H1 (cell line): ENCODE data around the gene ARSB. TPM values are rescaled to one million over a fixed set of nuclear protein-coding genes. Genes with fewer than 3 reads are reported as not detected.

ENCODE experiments used
- BRCA1 ChIP-seq: IDR thresholded peaks from 2 replicates; pipeline ENCODE4 v1.6.1; 2012; ENCODE audit warnings: low read depth, low read length, improper control_type of control experiment
- KDM5A ChIP-seq: fragments of 200-600 bp; IDR thresholded peaks from 2 replicates; pipeline ENCODE4 v1.7.1; 2012; ENCODE audit warnings: mild to moderate bottlenecking, low read length, inconsistent platforms, mixed read lengths
- RBBP5 ChIP-seq: IDR thresholded peaks from 2 replicates; pipeline ENCODE4 v1.7.1; 2012; ENCODE audit warnings: low read depth, mild to moderate bottlenecking, inconsistent platforms, low read length, moderate library complexity, borderline replicate concordance
- RNF2 ChIP-seq: fragments of 200-900, 300-1000 bp; sonication (generic); IDR thresholded peaks from 2 replicates; pipeline ENCODE4 v1.7.1; 2016; ENCODE audit warnings: borderline replicate concordance, low read depth, mild to moderate bottlenecking, antibody characterized with exemption, low read length; ENCODE audit not compliant: poor library complexity, severe bottlenecking; ENCODE audit errors: missing control alignments
- SP1 ChIP-seq: IDR thresholded peaks from 2 replicates; pipeline ENCODE4 v1.6.1; 2011; ENCODE audit warnings: low read depth, low read length
- SUZ12 ChIP-seq: fragments of 200-600 bp; sonication (generic); IDR thresholded peaks from 2 replicates; pipeline ENCODE4 v1.6.1; 2012; ENCODE audit warnings: mild to moderate bottlenecking, inconsistent platforms, low read length, moderate library complexity, mixed read lengths
- polyA plus RNA-seq, 7 experiments: library from polyadenylated mRNA; depleted of rRNA in 3 of 7; stranded (reverse) in 5 of 7; unstranded in 2 of 7; fragments of >200 nt in 5 of 7; fragments of 200-250 nt in 2 of 7; gene quantifications; 1 replicate in 5 of 7; 2 replicates in 1 of 7; 4 replicates in 1 of 7; pipeline versions ENCODE4 v1.2.1 to v1.2.3, GENCODE V29; 2011 to 2013; ENCODE audit warnings: missing spikeins in 2 of 7, mixed read lengths in 2 of 7
- total RNA-seq: library from RNA; stranded (reverse); fragmentation: NEBNext Ultra II Directional; extraction: Animal tissue kit (Norgen Biotek cat#: 25700); gene quantifications from 2 replicates; pipeline ENCODE4 v1.2.1, GENCODE V29; 2021
- TF ChIP-seq, protein P1 (sequence below): fragments of 300-600 bp; sonication (generic); IDR thresholded peaks from 2 replicates; pipeline ENCODE4 v1.7.1; 2012; ENCODE audit warnings: low read length, moderate library complexity, mild to moderate bottlenecking, inconsistent platforms; ENCODE audit not compliant: insufficient replicate concordance
- TF ChIP-seq, protein P2 (sequence below): IDR thresholded peaks from 2 replicates; pipeline ENCODE4 v1.6.1; 2011; ENCODE audit warnings: low read depth, mild to moderate bottlenecking, low read length; ENCODE audit not compliant: insufficient read depth

ARSB gene
- total and polyA plus RNA-seq, 2 of the 8 experiments (the other 6 are each of a cell fraction or from before 2014, with no cell fraction given) = 6.4 to 13.9 TPM

DNA sequence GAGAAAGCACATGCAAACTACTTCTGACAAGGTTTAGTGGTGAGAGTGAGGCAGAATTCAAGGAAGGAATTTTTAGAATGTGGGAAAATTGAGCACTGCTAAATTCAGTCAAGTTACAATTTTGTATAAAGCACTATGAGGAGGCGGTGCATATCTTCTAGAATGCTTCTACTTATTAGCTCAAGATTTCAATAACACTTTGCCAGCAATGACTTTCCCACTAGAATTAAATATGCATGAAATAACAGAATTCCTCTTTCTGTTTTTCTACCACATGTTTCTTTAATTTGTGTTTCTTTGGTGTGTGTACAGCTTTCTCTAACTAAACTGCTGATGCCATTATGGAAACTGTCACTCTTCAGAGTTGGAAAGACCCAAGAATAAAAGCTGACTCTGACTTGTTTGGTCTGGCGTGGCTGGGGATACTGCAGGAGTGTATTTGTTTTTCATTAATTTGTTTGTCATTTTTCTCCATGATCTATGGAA lies 163.5 kb downstream of the ARSB start (continued):
- TF ChIP-seq SUZ12 = no peak
- no peak for TF ChIP-seq BRCA1
- TF ChIP-seq, protein P1, sequence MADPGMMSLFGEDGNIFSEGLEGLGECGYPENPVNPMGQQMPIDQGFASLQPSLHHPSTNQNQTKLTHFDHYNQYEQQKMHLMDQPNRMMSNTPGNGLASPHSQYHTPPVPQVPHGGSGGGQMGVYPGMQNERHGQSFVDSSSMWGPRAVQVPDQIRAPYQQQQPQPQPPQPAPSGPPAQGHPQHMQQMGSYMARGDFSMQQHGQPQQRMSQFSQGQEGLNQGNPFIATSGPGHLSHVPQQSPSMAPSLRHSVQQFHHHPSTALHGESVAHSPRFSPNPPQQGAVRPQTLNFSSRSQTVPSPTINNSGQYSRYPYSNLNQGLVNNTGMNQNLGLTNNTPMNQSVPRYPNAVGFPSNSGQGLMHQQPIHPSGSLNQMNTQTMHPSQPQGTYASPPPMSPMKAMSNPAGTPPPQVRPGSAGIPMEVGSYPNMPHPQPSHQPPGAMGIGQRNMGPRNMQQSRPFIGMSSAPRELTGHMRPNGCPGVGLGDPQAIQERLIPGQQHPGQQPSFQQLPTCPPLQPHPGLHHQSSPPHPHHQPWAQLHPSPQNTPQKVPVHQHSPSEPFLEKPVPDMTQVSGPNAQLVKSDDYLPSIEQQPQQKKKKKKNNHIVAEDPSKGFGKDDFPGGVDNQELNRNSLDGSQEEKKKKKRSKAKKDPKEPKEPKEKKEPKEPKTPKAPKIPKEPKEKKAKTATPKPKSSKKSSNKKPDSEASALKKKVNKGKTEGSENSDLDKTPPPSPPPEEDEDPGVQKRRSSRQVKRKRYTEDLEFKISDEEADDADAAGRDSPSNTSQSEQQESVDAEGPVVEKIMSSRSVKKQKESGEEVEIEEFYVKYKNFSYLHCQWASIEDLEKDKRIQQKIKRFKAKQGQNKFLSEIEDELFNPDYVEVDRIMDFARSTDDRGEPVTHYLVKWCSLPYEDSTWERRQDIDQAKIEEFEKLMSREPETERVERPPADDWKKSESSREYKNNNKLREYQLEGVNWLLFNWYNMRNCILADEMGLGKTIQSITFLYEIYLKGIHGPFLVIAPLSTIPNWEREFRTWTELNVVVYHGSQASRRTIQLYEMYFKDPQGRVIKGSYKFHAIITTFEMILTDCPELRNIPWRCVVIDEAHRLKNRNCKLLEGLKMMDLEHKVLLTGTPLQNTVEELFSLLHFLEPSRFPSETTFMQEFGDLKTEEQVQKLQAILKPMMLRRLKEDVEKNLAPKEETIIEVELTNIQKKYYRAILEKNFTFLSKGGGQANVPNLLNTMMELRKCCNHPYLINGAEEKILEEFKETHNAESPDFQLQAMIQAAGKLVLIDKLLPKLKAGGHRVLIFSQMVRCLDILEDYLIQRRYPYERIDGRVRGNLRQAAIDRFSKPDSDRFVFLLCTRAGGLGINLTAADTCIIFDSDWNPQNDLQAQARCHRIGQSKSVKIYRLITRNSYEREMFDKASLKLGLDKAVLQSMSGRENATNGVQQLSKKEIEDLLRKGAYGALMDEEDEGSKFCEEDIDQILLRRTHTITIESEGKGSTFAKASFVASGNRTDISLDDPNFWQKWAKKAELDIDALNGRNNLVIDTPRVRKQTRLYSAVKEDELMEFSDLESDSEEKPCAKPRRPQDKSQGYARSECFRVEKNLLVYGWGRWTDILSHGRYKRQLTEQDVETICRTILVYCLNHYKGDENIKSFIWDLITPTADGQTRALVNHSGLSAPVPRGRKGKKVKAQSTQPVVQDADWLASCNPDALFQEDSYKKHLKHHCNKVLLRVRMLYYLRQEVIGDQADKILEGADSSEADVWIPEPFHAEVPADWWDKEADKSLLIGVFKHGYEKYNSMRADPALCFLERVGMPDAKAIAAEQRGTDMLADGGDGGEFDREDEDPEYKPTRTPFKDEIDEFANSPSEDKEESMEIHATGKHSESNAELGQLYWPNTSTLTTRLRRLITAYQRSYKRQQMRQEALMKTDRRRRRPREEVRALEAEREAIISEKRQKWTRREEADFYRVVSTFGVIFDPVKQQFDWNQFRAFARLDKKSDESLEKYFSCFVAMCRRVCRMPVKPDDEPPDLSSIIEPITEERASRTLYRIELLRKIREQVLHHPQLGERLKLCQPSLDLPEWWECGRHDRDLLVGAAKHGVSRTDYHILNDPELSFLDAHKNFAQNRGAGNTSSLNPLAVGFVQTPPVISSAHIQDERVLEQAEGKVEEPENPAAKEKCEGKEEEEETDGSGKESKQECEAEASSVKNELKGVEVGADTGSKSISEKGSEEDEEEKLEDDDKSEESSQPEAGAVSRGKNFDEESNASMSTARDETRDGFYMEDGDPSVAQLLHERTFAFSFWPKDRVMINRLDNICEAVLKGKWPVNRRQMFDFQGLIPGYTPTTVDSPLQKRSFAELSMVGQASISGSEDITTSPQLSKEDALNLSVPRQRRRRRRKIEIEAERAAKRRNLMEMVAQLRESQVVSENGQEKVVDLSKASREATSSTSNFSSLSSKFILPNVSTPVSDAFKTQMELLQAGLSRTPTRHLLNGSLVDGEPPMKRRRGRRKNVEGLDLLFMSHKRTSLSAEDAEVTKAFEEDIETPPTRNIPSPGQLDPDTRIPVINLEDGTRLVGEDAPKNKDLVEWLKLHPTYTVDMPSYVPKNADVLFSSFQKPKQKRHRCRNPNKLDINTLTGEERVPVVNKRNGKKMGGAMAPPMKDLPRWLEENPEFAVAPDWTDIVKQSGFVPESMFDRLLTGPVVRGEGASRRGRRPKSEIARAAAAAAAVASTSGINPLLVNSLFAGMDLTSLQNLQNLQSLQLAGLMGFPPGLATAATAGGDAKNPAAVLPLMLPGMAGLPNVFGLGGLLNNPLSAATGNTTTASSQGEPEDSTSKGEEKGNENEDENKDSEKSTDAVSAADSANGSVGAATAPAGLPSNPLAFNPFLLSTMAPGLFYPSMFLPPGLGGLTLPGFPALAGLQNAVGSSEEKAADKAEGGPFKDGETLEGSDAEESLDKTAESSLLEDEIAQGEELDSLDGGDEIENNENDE = no peak
- TF ChIP-seq, protein P2, sequence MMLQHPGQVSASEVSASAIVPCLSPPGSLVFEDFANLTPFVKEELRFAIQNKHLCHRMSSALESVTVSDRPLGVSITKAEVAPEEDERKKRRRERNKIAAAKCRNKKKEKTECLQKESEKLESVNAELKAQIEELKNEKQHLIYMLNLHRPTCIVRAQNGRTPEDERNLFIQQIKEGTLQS = no peak
- no peak for TF ChIP-seq KDM5A
- no peak for TF ChIP-seq SP1
- no peak for TF ChIP-seq RBBP5
- no peak for TF ChIP-seq RNF2
